Measurements from ENCODE around the gene C1QA. TPM values are rescaled to one million over a fixed set of nuclear protein-coding genes. Genes with fewer than 3 reads are reported as not detected.

C1QA gene
- total RNA-seq, 2 experiments from 2014 or later: not detected

GRCh38 chr1:22619798-22620197 lies 16.6 kb upstream of the C1QA start:
- Mint-ChIP-seq H3K4me1 (no peaks in the 10 kb centered on the region), H3K4me3 (no peak overlapping the region), H3K27me3 (peaks cover 10% of the 10 kb centered on the region), H3K36me3 (no peaks in the 10 kb centered on the region), H3K9me3 (ENCODE audit: low read depth) (no peaks in the 10 kb centered on the region), H3K27ac (no peak overlapping the region)
- ATAC-seq (no peak), DNase-seq (no peak)
- CTCF ChIA-PET: no interaction called here

GRCh38 chr1:22621761-22622160 lies 14.7 kb upstream of the C1QA start:
- Mint-ChIP-seq H3K27me3 (peaks cover 7% of the 10 kb centered on the region), H3K36me3 (no peaks in the 10 kb centered on the region), H3K27ac (no peak overlapping the region), H3K4me1 (no peaks in the 10 kb centered on the region), H3K4me3 (no peak overlapping the region), H3K9me3 (ENCODE audit: low read depth) (no peaks in the 10 kb centered on the region)
- no peak for ATAC-seq
- DNase-seq: no peak
- CTCF ChIA-PET: no interaction called here

- no peak for ATAC-seq
- H3K4me1 Mint-ChIP-seq: no peaks in the 10 kb centered on the region
- CTCF ChIA-PET: no interaction called here
- no peak for DNase-seq
- peaks cover 24% of the 10 kb centered on the region for H3K27me3 Mint-ChIP-seq
- no peaks in the 10 kb centered on the region for H3K36me3 Mint-ChIP-seq
- no peak overlapping the region for H3K27ac Mint-ChIP-seq
- H3K9me3 Mint-ChIP-seq (ENCODE audit: low read depth): no peaks in the 10 kb centered on the region
- H3K4me3 Mint-ChIP-seq: no peak overlapping the region
Measured at GRCh38 chr1:22625262-22625925, 11.0 kb upstream of the C1QA start.

GRCh38 chr1:22626237-22627157 lies 9.9 kb upstream of the C1QA start:
- no peak for ATAC-seq

GRCh38 chr1:22627331-22627730 lies 9.1 kb upstream of the C1QA start:
- Mint-ChIP-seq H3K36me3 (no peaks in the 10 kb centered on the region), H3K4me1 (no peaks in the 10 kb centered on the region), H3K27ac (no peak overlapping the region), H3K27me3 (peaks cover 38% of the 10 kb centered on the region), H3K9me3 (ENCODE audit: low read depth) (no peaks in the 10 kb centered on the region), H3K4me3 (no peak overlapping the region)
- DNase-seq (no peak), ATAC-seq (no peak)
- CTCF ChIA-PET: no interaction called here

More at GRCh38 chr1:22626237-22627157, 9.9 kb upstream of the C1QA start:
- H3K9me3 Mint-ChIP-seq (ENCODE audit: low read depth): no peaks in the 10 kb centered on the region
- H3K4me3 Mint-ChIP-seq: no peak overlapping the region
- peaks cover 30% of the 10 kb centered on the region for H3K27me3 Mint-ChIP-seq
- DNase-seq: no peak
- no peaks in the 10 kb centered on the region for H3K36me3 Mint-ChIP-seq
- no peaks in the 10 kb centered on the region for H3K4me1 Mint-ChIP-seq
- CTCF ChIA-PET: no interaction called here
- H3K27ac Mint-ChIP-seq: no peak overlapping the region

GRCh38 chr1:22628698-22629444 lies 7.6 kb upstream of the C1QA start:
- H3K4me1 Mint-ChIP-seq: no peaks in the 10 kb centered on the region
- CTCF ChIA-PET: interaction anchor here (0.6 to 0.7 kb wide), 3 partner anchors 47 to 1570 kb away, joined by 3 read pairs; no protein-coding TSS in a partner anchor
- H3K27ac Mint-ChIP-seq: no peak overlapping the region
- H3K9me3 Mint-ChIP-seq (ENCODE audit: low read depth): no peaks in the 10 kb centered on the region
- no peaks in the 10 kb centered on the region for H3K36me3 Mint-ChIP-seq
- H3K4me3 Mint-ChIP-seq: no peak overlapping the region
- ATAC-seq (no peak), DNase-seq (no peak)
- peaks cover 44% of the 10 kb centered on the region for H3K27me3 Mint-ChIP-seq

- Mint-ChIP-seq H3K4me1 (no peaks in the 10 kb centered on the region), H3K27ac (no peak overlapping the region), H3K27me3 (peaks cover 45% of the 10 kb centered on the region), H3K36me3 (no peaks in the 10 kb centered on the region), H3K9me3 (ENCODE audit: low read depth) (no peaks in the 10 kb centered on the region), H3K4me3 (no peak overlapping the region)
- DNase-seq (no peak), ATAC-seq (no peak)
- CTCF ChIA-PET: no interaction called here
Measured at GRCh38 chr1:22629886-22630285, 6.5 kb upstream of the C1QA start.

- no peaks in the 10 kb centered on the region for H3K4me1 Mint-ChIP-seq
- no peak for DNase-seq
- H3K9me3 Mint-ChIP-seq (ENCODE audit: low read depth): no peaks in the 10 kb centered on the region
- H3K36me3 Mint-ChIP-seq: no peaks in the 10 kb centered on the region
- no peak for ATAC-seq
- peaks cover 33% of the 10 kb centered on the region for H3K27me3 Mint-ChIP-seq
- CTCF ChIA-PET: interaction anchor here (1.1 kb wide), 1 partner anchor 111 kb away, joined by 4 read pairs; no protein-coding TSS in a partner anchor
- H3K27ac Mint-ChIP-seq: no peak overlapping the region
- no peak overlapping the region for H3K4me3 Mint-ChIP-seq
Measured at GRCh38 chr1:22633697-22634463, 2.5 kb upstream of the C1QA start.

- no peaks in the 10 kb centered on the region for H3K9me3 Mint-ChIP-seq (ENCODE audit: low read depth)
- H3K36me3 Mint-ChIP-seq: no peaks in the 10 kb centered on the region
- DNase-seq (no peak), ATAC-seq (no peak)
- H3K4me1 Mint-ChIP-seq: no peaks in the 10 kb centered on the region
- CTCF ChIA-PET: interaction anchor here (1.0 to 1.1 kb wide), 2 partner anchors 30 to 69 kb away, joined by 3 read pairs; no protein-coding TSS in a partner anchor
- no peak overlapping the region for H3K4me3 Mint-ChIP-seq
- H3K27ac Mint-ChIP-seq: no peak overlapping the region
- peaks cover 21% of the 10 kb centered on the region for H3K27me3 Mint-ChIP-seq
Measured at GRCh38 chr1:22635436-22635835, 992 bp upstream of the C1QA start.

- Mint-ChIP-seq H3K27me3 (peaks cover 15% of the 10 kb centered on the region), H3K36me3 (no peaks in the 10 kb centered on the region), H3K4me1 (no peaks in the 10 kb centered on the region), H3K4me3 (no peak overlapping the region), H3K27ac (no peak overlapping the region), H3K9me3 (ENCODE audit: low read depth) (no peaks in the 10 kb centered on the region)
- CTCF ChIA-PET: no interaction called here
- ATAC-seq: no peak
- DNase-seq: no peak
Measured at GRCh38 chr1:22636927-22637326, 499 bp downstream of the C1QA start.

GRCh38 chr1:22637907-22638445 lies 1.5 kb downstream of the C1QA start:
- Mint-ChIP-seq H3K36me3 (no peaks in the 10 kb centered on the region), H3K27ac (no peak overlapping the region), H3K4me1 (no peaks in the 10 kb centered on the region), H3K4me3 (no peak overlapping the region), H3K27me3 (peaks cover 10% of the 10 kb centered on the region), H3K9me3 (ENCODE audit: low read depth) (no peaks in the 10 kb centered on the region)
- DNase-seq (no peak), ATAC-seq (no peak)
- CTCF ChIA-PET: no interaction called here

GRCh38 chr1:22638476-22639234 lies 2.2 kb downstream of the C1QA start:
- CTCF ChIA-PET: interaction anchor here (1.1 kb wide), 1 partner anchor 223 kb away, joined by 3 read pairs; no protein-coding TSS in a partner anchor
- no peaks in the 10 kb centered on the region for H3K9me3 Mint-ChIP-seq (ENCODE audit: low read depth)
- H3K27me3 Mint-ChIP-seq: peaks cover 8% of the 10 kb centered on the region
- DNase-seq (no peak), ATAC-seq (no peak)
- H3K4me3 Mint-ChIP-seq: no peak overlapping the region
- H3K36me3 Mint-ChIP-seq: no peaks in the 10 kb centered on the region
- H3K4me1 Mint-ChIP-seq: no peaks in the 10 kb centered on the region
- H3K27ac Mint-ChIP-seq: no peak overlapping the region

Data from activated CD8-positive, alpha-beta memory T cell treated with anti-CD3 and anti-CD28 coated beads, Interleukin-2, amount 10 ng/mL, durations not matched to agents 7 days and 5 days (primary cell).